HEK293 (cell line): ENCODE data around the gene AEBP1.

Experiments
- CTCF ChIA-PET: fragments of 350-600 bp; formaldehyde crosslinking; extraction: SDS; loops from one replicate; lab custom pipeline; 2021; ENCODE audit warnings: antibody characterized with exemption; lab: Yijun Ruan, JAX
- POLR2A ChIA-PET: fragments of 300-600 bp; formaldehyde crosslinking; extraction: SDS; loops from one replicate; lab custom pipeline; 2020; ENCODE audit warnings: antibody characterized with exemption, inconsistent platforms; lab: Yijun Ruan, JAX
- H3K27ac ChIP-seq: fragments of 200-500 bp; sonication (Bioruptor generic); 2 replicates; pipeline ENCODE4 v1.5.1; 2014; ENCODE audit warnings: low read depth, low read length, control low read depth, inconsistent platforms; ENCODE audit errors: extremely low read depth
- H3K36me3 ChIP-seq, 2 experiments: fragments of 200-500 bp in 1 of 2; sonication (Bioruptor generic) in 1 of 2; 1 replicate in 1 of 2; 2 replicates in 1 of 2; pipeline ENCODE4 v1.5.1; 2014 to 2017; ENCODE audit warnings: inconsistent platforms in 2 of 2, low read length in 2 of 2; ENCODE audit not compliant: control insufficient read depth in 2 of 2, insufficient read depth in 1 of 2
- H3K4me1 ChIP-seq: fragments of 200-500 bp; sonication (Bioruptor generic); 2 replicates; pipeline ENCODE4 v1.5.1; 2014; ENCODE audit warnings: mild to moderate bottlenecking, low read length, inconsistent platforms; ENCODE audit not compliant: control insufficient read depth, insufficient read depth
- H3K4me3 ChIP-seq: 2 replicates; pipeline ENCODE4 v1.5.1; 2011; ENCODE audit warnings: low read depth, mild to moderate bottlenecking, control low read depth, low read length, moderate library complexity
- H3K9me3 ChIP-seq: fragments of 200-500 bp; sonication (Bioruptor generic); 2 replicates; pipeline ENCODE4 v1.5.1; 2014; ENCODE audit warnings: low read depth, low read length, inconsistent platforms; ENCODE audit not compliant: control insufficient read depth, insufficient read depth
- KLF9 ChIP-seq: fragments of 450-650 bp; formaldehyde crosslinking; IDR thresholded peaks from 2 replicates; pipeline ENCODE4 v1.5.1; 2016; ENCODE audit warnings: missing biosample characterization, missing genetic modification characterization, low read depth
- MYNN ChIP-seq: fragments of 450-650 bp; formaldehyde crosslinking; IDR thresholded peaks from 2 replicates; pipeline ENCODE4 v1.5.1; 2016; ENCODE audit warnings: missing biosample characterization, missing genetic modification characterization, borderline replicate concordance
- ZBTB8A ChIP-seq: fragments of 450-650 bp; formaldehyde crosslinking; IDR thresholded peaks from 2 replicates; pipeline ENCODE4 v1.5.1; 2016; ENCODE audit warnings: missing biosample characterization, missing genetic modification characterization
- ZFP69B ChIP-seq: fragments of 450-650 bp; formaldehyde crosslinking; IDR thresholded peaks from 2 replicates; pipeline ENCODE4 v1.5.1; 2016; ENCODE audit warnings: missing biosample characterization, missing genetic modification characterization
- ZNF10 ChIP-seq: fragments of 450-650 bp; formaldehyde crosslinking; IDR thresholded peaks from 2 replicates; pipeline ENCODE4 v1.5.1; 2017; ENCODE audit warnings: missing biosample characterization, missing genetic modification characterization
- ZNF169 ChIP-seq: fragments of 450-650 bp; formaldehyde crosslinking; IDR thresholded peaks from 2 replicates; pipeline ENCODE4 v1.5.1; 2016; ENCODE audit warnings: missing biosample characterization, missing genetic modification characterization
- ZNF175 ChIP-seq: fragments of 450-650 bp; formaldehyde crosslinking; IDR thresholded peaks from 2 replicates; pipeline ENCODE4 v1.5.1; 2016; ENCODE audit warnings: missing biosample characterization, missing genetic modification characterization
- ZNF19 ChIP-seq: fragments of 450-650 bp; formaldehyde crosslinking; IDR thresholded peaks from 2 replicates; pipeline ENCODE4; 2016; ENCODE audit warnings: missing biosample characterization, missing genetic modification characterization, low read depth
- ZNF221 ChIP-seq: fragments of 450-650 bp; formaldehyde crosslinking; IDR thresholded peaks from 2 replicates; pipeline ENCODE4 v1.5.1; 2017; ENCODE audit warnings: missing biosample characterization, missing genetic modification characterization, borderline replicate concordance
- ZNF341 ChIP-seq: fragments of 450-650 bp; formaldehyde crosslinking; IDR thresholded peaks from 2 replicates; pipeline ENCODE4; 2016; ENCODE audit warnings: low read depth, missing biosample characterization, missing genetic modification characterization
- ZNF394 ChIP-seq: fragments of 450-650 bp; formaldehyde crosslinking; IDR thresholded peaks from 2 replicates; pipeline ENCODE4 v1.5.1; 2016; ENCODE audit warnings: missing biosample characterization, missing genetic modification characterization, mild to moderate bottlenecking, moderate library complexity, borderline replicate concordance
- ZNF513 ChIP-seq: fragments of 450-650 bp; IDR thresholded peaks from 2 replicates; pipeline ENCODE4 v1.5.1; 2018; ENCODE audit warnings: missing biosample characterization, missing genetic modification characterization
- ZNF548 ChIP-seq: fragments of 450-650 bp; formaldehyde crosslinking; IDR thresholded peaks from 2 replicates; pipeline ENCODE4 v1.5.1; 2016; ENCODE audit warnings: missing biosample characterization, missing genetic modification characterization
- ZNF645 ChIP-seq: fragments of 450-650 bp; formaldehyde crosslinking; IDR thresholded peaks from 2 replicates; pipeline ENCODE4; 2016; ENCODE audit warnings: missing biosample characterization, missing genetic modification characterization
- ZNF792 ChIP-seq: fragments of 450-650 bp; formaldehyde crosslinking; IDR thresholded peaks from 2 replicates; pipeline ENCODE4 v1.5.1; 2016; ENCODE audit warnings: missing biosample characterization, missing genetic modification characterization
- TF ChIP-seq, protein P1 (sequence below): fragments of 450-650 bp; formaldehyde crosslinking; IDR thresholded peaks from 2 replicates; pipeline ENCODE4 v1.5.1; 2017; ENCODE audit warnings: missing biosample characterization, mild to moderate bottlenecking, missing genetic modification characterization, moderate library complexity
- TF ChIP-seq, protein P2 (sequence below): fragments of 450-650 bp; formaldehyde crosslinking; IDR thresholded peaks from 2 replicates; pipeline ENCODE4 v1.5.1; 2017; ENCODE audit warnings: missing biosample characterization, missing genetic modification characterization
- TF ChIP-seq, protein P3 (sequence below): fragments of 450-650 bp; formaldehyde crosslinking; IDR thresholded peaks from 2 replicates; pipeline ENCODE4 v1.5.1; 2016; ENCODE audit warnings: missing biosample characterization, missing genetic modification characterization
- TF ChIP-seq, protein P4 (sequence below): fragments of 450-650 bp; formaldehyde crosslinking; IDR thresholded peaks from 2 replicates; pipeline ENCODE4 v1.5.1; 2016; ENCODE audit warnings: missing biosample characterization, missing genetic modification characterization

The AEBP1 gene

GRCh38 chr7:44136731-44137130 lies 32.6 kb downstream of the AEBP1 start:
- Histone ChIP-seq H3K36me3 (no peaks in the 10 kb centered on the region), H3K4me1 (no peaks in the 10 kb centered on the region), H3K4me3 (no peak overlapping the region), H3K27ac (no peak overlapping the region), H3K9me3 (no peaks in the 10 kb centered on the region)
- ChIA-PET CTCF (no interaction called here), POLR2A (interaction anchor here (1.6 kb wide), 1 partner anchor 13 kb away, joined by 5 read pairs; the partner anchor contains the start of gene POLD2)
- TF ChIP-seq MYNN (tag by site-specific recombination) (no peak), ZNF175 (tag by site-specific recombination) (no peak), ZNF10 (tag by site-specific recombination) (no peak), ZNF169 (tag by site-specific recombination) (no peak)
- TF ChIP-seq, protein P1, sequence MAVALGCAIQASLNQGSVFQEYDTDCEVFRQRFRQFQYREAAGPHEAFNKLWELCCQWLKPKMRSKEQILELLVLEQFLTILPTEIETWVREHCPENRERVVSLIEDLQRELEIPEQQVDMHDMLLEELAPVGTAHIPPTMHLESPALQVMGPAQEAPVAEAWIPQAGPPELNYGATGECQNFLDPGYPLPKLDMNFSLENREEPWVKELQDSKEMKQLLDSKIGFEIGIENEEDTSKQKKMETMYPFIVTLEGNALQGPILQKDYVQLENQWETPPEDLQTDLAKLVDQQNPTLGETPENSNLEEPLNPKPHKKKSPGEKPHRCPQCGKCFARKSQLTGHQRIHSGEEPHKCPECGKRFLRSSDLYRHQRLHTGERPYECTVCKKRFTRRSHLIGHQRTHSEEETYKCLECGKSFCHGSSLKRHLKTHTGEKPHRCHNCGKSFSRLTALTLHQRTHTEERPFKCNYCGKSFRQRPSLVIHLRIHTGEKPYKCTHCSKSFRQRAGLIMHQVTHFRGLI (tag by site-specific recombination), result no peak
- TF ChIP-seq, protein P2, sequence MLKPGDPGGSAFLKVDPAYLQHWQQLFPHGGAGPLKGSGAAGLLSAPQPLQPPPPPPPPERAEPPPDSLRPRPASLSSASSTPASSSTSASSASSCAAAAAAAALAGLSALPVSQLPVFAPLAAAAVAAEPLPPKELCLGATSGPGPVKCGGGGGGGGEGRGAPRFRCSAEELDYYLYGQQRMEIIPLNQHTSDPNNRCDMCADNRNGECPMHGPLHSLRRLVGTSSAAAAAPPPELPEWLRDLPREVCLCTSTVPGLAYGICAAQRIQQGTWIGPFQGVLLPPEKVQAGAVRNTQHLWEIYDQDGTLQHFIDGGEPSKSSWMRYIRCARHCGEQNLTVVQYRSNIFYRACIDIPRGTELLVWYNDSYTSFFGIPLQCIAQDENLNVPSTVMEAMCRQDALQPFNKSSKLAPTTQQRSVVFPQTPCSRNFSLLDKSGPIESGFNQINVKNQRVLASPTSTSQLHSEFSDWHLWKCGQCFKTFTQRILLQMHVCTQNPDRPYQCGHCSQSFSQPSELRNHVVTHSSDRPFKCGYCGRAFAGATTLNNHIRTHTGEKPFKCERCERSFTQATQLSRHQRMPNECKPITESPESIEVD (tag by site-specific recombination), result no peak

DNA sequence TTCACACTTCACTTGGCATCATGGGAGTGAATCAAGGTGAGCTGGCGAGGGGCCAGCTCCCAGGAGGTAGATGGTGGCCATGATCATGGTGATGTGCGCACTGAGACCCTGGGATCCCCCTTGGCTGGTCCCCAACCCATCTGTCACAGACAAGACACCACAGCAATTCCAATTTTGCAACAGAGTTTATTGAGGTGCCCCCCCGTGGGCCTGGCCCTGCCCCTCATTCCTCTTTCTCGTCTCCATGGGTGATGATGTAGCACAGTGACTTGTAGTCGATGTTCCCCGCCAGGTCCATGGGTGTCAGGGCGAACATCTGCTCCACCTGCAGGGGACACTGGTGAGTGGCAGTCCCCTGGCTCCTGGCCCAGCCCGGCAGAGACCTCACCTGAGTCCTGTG lies 34.6 kb downstream of the AEBP1 start:
- CTCF ChIA-PET, result no interaction called here
- no peak for TF ChIP-seq ZNF394
- TF ChIP-seq, protein P3, sequence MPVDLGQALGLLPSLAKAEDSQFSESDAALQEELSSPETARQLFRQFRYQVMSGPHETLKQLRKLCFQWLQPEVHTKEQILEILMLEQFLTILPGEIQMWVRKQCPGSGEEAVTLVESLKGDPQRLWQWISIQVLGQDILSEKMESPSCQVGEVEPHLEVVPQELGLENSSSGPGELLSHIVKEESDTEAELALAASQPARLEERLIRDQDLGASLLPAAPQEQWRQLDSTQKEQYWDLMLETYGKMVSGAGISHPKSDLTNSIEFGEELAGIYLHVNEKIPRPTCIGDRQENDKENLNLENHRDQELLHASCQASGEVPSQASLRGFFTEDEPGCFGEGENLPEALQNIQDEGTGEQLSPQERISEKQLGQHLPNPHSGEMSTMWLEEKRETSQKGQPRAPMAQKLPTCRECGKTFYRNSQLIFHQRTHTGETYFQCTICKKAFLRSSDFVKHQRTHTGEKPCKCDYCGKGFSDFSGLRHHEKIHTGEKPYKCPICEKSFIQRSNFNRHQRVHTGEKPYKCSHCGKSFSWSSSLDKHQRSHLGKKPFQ (tag by site-specific recombination), result 0 out of 2 replicates have a peak, but pooled peaks have one; percentile 21
- TF ChIP-seq, all 188 proteins: peak for 1
- POLR2A ChIA-PET, result no interaction called here

GRCh38 chr7:44139311-44140010 lies 35.3 kb downstream of the AEBP1 start:
- no peak overlapping the region for H3K27ac ChIP-seq
- no peaks in the 10 kb centered on the region for H3K4me1 ChIP-seq
- CTCF ChIA-PET, result no interaction called here
- POLR2A ChIA-PET, result no interaction called here
- no peak overlapping the region for H3K4me3 ChIP-seq
- no peaks in the 10 kb centered on the region for H3K36me3 ChIP-seq
- H3K9me3 ChIP-seq, result no peaks in the 10 kb centered on the region
- TF ChIP-seq KLF9 (tag by site-specific recombination) (no peak), ZBTB8A (tag by site-specific recombination) (no peak), ZNF548 (tag by site-specific recombination) (no peak), ZNF645 (tag by site-specific recombination) (no peak), ZNF221 (tag by site-specific recombination) (no peak), ZNF341 (tag by site-specific recombination) (no peak), ZNF513 (tag by site-specific recombination) (no peak), ZFP69B (tag by site-specific recombination) (no peak), ZNF792 (no peak), ZNF19 (tag by site-specific recombination) (no peak)
- TF ChIP-seq, protein P4, sequence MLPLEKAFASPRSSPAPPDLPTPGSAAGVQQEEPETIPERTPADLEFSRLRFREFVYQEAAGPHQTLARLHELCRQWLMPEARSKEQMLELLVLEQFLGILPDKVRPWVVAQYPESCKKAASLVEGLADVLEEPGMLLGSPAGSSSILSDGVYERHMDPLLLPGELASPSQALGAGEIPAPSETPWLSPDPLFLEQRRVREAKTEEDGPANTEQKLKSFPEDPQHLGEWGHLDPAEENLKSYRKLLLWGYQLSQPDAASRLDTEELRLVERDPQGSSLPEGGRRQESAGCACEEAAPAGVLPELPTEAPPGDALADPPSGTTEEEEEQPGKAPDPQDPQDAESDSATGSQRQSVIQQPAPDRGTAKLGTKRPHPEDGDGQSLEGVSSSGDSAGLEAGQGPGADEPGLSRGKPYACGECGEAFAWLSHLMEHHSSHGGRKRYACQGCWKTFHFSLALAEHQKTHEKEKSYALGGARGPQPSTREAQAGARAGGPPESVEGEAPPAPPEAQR (tag by site-specific recombination), result no peak
- TF ChIP-seq, protein P3 (tag by site-specific recombination), result no peak

More for the DNA sequence above, 34.6 kb downstream of the AEBP1 start:
- no peak overlapping the region for H3K27ac ChIP-seq
- H3K9me3 ChIP-seq, result no peaks in the 10 kb centered on the region
- no peaks in the 10 kb centered on the region for H3K4me1 ChIP-seq
- H3K36me3 ChIP-seq, result no peaks in the 10 kb centered on the region
- H3K4me3 ChIP-seq, result no peak overlapping the region
